Measurements from ENCODE around the gene MYO5C. TPM values are rescaled to one million over a fixed set of nuclear protein-coding genes. Genes with fewer than 3 reads are reported as not detected.

MYO5C gene
- polyA plus RNA-seq, 1 donor (not counting 4 experiments of a cell fraction or from before 2014, with no cell fraction given) = 0.16 TPM

- no peak for FAIRE-seq
- dilution Hi-C loops (cut with MboI; ENCODE audit: extremely low pct_ligation_motif_present, low sequenced_read_pairs) = no loop called here
- no peaks in the 10 kb centered on the region for H3K79me2 ChIP-seq (ENCODE audit: control insufficient read depth, insufficient read depth, low read length)
Observed at GRCh38 chr15:52199271-52199670, 96.3 kb downstream of the MYO5C start.

DNA sequence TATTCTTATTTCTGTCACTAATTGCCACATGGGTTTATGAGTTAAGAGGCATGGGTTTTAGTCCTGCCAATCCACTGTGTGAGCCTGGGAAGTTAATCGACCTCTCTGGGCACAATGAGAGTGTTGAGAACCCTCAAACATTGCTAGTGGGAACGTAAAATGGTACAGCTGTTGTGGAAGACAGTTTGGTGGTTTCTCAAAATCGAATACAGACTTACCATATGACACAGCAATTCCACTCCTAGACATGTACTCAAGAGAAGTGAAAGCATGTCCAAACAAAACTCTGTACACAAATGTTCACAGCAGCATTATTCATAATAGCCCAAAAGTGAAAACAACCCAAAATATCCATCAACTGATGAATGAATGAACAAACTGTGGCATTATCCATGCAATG lies 98.7 kb downstream of the MYO5C start:
- TF ChIP-seq EZH2 (IDR thresholded peaks at IDR 0.05; ENCODE audit: low read length) = no peak
- TF ChIP-seq, protein P1, sequence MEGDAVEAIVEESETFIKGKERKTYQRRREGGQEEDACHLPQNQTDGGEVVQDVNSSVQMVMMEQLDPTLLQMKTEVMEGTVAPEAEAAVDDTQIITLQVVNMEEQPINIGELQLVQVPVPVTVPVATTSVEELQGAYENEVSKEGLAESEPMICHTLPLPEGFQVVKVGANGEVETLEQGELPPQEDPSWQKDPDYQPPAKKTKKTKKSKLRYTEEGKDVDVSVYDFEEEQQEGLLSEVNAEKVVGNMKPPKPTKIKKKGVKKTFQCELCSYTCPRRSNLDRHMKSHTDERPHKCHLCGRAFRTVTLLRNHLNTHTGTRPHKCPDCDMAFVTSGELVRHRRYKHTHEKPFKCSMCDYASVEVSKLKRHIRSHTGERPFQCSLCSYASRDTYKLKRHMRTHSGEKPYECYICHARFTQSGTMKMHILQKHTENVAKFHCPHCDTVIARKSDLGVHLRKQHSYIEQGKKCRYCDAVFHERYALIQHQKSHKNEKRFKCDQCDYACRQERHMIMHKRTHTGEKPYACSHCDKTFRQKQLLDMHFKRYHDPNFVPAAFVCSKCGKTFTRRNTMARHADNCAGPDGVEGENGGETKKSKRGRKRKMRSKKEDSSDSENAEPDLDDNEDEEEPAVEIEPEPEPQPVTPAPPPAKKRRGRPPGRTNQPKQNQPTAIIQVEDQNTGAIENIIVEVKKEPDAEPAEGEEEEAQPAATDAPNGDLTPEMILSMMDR (optimal IDR thresholded peaks at IDR 0.05 in 1 of 3, IDR thresholded peaks at IDR 0.05 in 1 of 3, conservative IDR thresholded peaks at IDR 0.05 in 1 of 3; ENCODE audit: extremely low read depth in 1 of 3, insufficient read depth in 2 of 3, low read length in 3 of 3) = no peak
- no peaks in the 10 kb centered on the region for H3K4me1 ChIP-seq (ENCODE audit: control insufficient read depth, extremely low read depth, insufficient read depth, low read length)
- no peaks in the 10 kb centered on the region for H3K9me3 ChIP-seq (ENCODE audit: control insufficient read depth, low read depth, low read length)
- H3K79me2 ChIP-seq (ENCODE audit: control insufficient read depth, insufficient read depth, low read length) = no peaks in the 10 kb centered on the region
- H3K9me1 ChIP-seq (ENCODE audit: control insufficient read depth, extremely low read depth, insufficient read depth, low read length) = no peaks in the 10 kb centered on the region
- no peak overlapping the region for H3K27ac ChIP-seq (ENCODE audit: control insufficient read depth, insufficient read depth, low read length)
- H4K20me1 ChIP-seq (ENCODE audit: control insufficient read depth, extremely low read depth, insufficient read depth, low read length) = no peaks in the 10 kb centered on the region
- no peaks in the 10 kb centered on the region for H3K27me3 ChIP-seq (ENCODE audit: control insufficient read depth, extremely low read depth, insufficient read depth, low read length)
- DNase-seq (ENCODE audit: low read depth, low spot score) (no peak), FAIRE-seq (no peak)
- H3K9ac ChIP-seq (ENCODE audit: control insufficient read depth, extremely low read depth, insufficient read depth, low read length) = no peak overlapping the region
- dilution Hi-C loops (cut with MboI; ENCODE audit: extremely low pct_ligation_motif_present, low sequenced_read_pairs) = no loop called here
- H2AFZ ChIP-seq (ENCODE audit: control insufficient read depth, low read length) = no peak overlapping the region
- H3K36me3 ChIP-seq (ENCODE audit: control insufficient read depth in 2 of 2, extremely low read depth in 1 of 2, insufficient read depth in 2 of 2, low read length in 2 of 2) = no peaks in the 10 kb centered on the region
- H3K4me2 ChIP-seq (ENCODE audit: control insufficient read depth, extremely low read depth, insufficient read depth, low read depth, low read length) = no peak overlapping the region
- no peak overlapping the region for H3K4me3 ChIP-seq (ENCODE audit: control insufficient read depth in 2 of 3, extremely low read depth in 1 of 3, insufficient read depth in 2 of 3, low read depth in 1 of 3, low read length in 3 of 3)

More at GRCh38 chr15:52199271-52199670, 96.3 kb downstream of the MYO5C start:
- no peak for DNase-seq (ENCODE audit: low read depth, low spot score)
- H3K36me3 ChIP-seq (ENCODE audit: control insufficient read depth in 2 of 2, extremely low read depth in 1 of 2, insufficient read depth in 2 of 2, low read length in 2 of 2) = no peaks in the 10 kb centered on the region
- no peaks in the 10 kb centered on the region for H3K9me1 ChIP-seq (ENCODE audit: control insufficient read depth, extremely low read depth, insufficient read depth, low read length)
- H3K9ac ChIP-seq (ENCODE audit: control insufficient read depth, extremely low read depth, insufficient read depth, low read length) = no peak overlapping the region
- H3K4me3 ChIP-seq (ENCODE audit: control insufficient read depth in 2 of 3, extremely low read depth in 1 of 3, insufficient read depth in 2 of 3, low read depth in 1 of 3, low read length in 3 of 3) = no peak overlapping the region
- TF ChIP-seq, protein P1 (optimal IDR thresholded peaks at IDR 0.05 in 1 of 3, IDR thresholded peaks at IDR 0.05 in 1 of 3, conservative IDR thresholded peaks at IDR 0.05 in 1 of 3; ENCODE audit: extremely low read depth in 1 of 3, insufficient read depth in 2 of 3, low read length in 3 of 3) = no peak
- TF ChIP-seq EZH2 (IDR thresholded peaks at IDR 0.05; ENCODE audit: low read length) = no peak
- no peaks in the 10 kb centered on the region for H3K9me3 ChIP-seq (ENCODE audit: control insufficient read depth, low read depth, low read length)
- no peaks in the 10 kb centered on the region for H4K20me1 ChIP-seq (ENCODE audit: control insufficient read depth, extremely low read depth, insufficient read depth, low read length)
- H3K4me1 ChIP-seq (ENCODE audit: control insufficient read depth, extremely low read depth, insufficient read depth, low read length) = no peaks in the 10 kb centered on the region
- H3K4me2 ChIP-seq (ENCODE audit: control insufficient read depth, extremely low read depth, insufficient read depth, low read depth, low read length) = no peak overlapping the region
- H2AFZ ChIP-seq (ENCODE audit: control insufficient read depth, low read length) = no peak overlapping the region
- no peaks in the 10 kb centered on the region for H3K27me3 ChIP-seq (ENCODE audit: control insufficient read depth, extremely low read depth, insufficient read depth, low read length)
- H3K27ac ChIP-seq (ENCODE audit: control insufficient read depth, insufficient read depth, low read length) = no peak overlapping the region

Data from keratinocyte (primary cell).